OCI-LY1 (cell line): ENCODE measurements around the gene MAJIN.

Experiments used
- H2AFZ ChIP-seq: fragments of 200-600 bp; sonication (generic), shearing (Covaris generic); 2 replicates; pipeline ENCODE4 v1.6.0; 2014; ENCODE audit warnings: antibody characterized with exemption, mild to moderate bottlenecking, low read length
- H3F3A ChIP-seq: fragments of 200-600 bp; sonication (generic), shearing (Covaris generic); 2 replicates; pipeline ENCODE4 v1.6.0; 2014; ENCODE audit warnings: mild to moderate bottlenecking, antibody characterized with exemption, low read length, moderate library complexity; ENCODE audit not compliant: insufficient read depth
- H3K27ac ChIP-seq: fragments of 200-600 bp; sonication (generic); 2 replicates; pipeline ENCODE4 v1.5.1; 2014; ENCODE audit warnings: low read length, mixed run types, mild to moderate bottlenecking, low read depth; ENCODE audit not compliant: poor library complexity, severe bottlenecking
- H3K27me3 ChIP-seq: fragments of 200-600 bp; sonication (generic); 2 replicates; pipeline ENCODE4 v1.6.0; 2014; ENCODE audit warnings: antibody characterized with exemption, mild to moderate bottlenecking, low read length, moderate library complexity; ENCODE audit not compliant: insufficient read depth
- H3K36me3 ChIP-seq: fragments of 200-600 bp; sonication (generic); 2 replicates; pipeline ENCODE4 v1.6.1; 2014; ENCODE audit warnings: mild to moderate bottlenecking, antibody characterized with exemption, low read length, moderate library complexity, mixed read lengths; ENCODE audit not compliant: insufficient read depth
- H3K4me1 ChIP-seq: fragments of 200-600 bp; sonication (generic); 2 replicates; pipeline ENCODE4 v1.5.1; 2014; ENCODE audit warnings: mild to moderate bottlenecking, low read length, moderate library complexity; ENCODE audit not compliant: insufficient read depth, severe bottlenecking
- H3K4me2 ChIP-seq: fragments of 200-600 bp; sonication (generic), shearing (Covaris generic); 2 replicates; pipeline ENCODE4 v1.6.1; 2014; ENCODE audit warnings: low read length
- H3K4me3 ChIP-seq: fragments of 200-600 bp; sonication (generic); 2 replicates; pipeline ENCODE4 v1.5.1; 2014; ENCODE audit warnings: low read length, low read depth, mild to moderate bottlenecking, mixed read lengths; ENCODE audit not compliant: poor library complexity, severe bottlenecking
- H3K79me2 ChIP-seq: fragments of 200-600 bp; shearing (Covaris generic); 2 replicates; pipeline ENCODE4 v1.6.1; 2016; ENCODE audit warnings: mixed run types, low read length, mixed read lengths; ENCODE audit not compliant: insufficient read depth
- H3K9ac ChIP-seq: fragments of 200-600 bp; sonication (generic), shearing (Covaris generic); 2 replicates; pipeline ENCODE4 v1.6.1; 2014; ENCODE audit warnings: mild to moderate bottlenecking, low read length, mixed read lengths
- H3K9me2 ChIP-seq: fragments of 200-600 bp; sonication (generic), shearing (Covaris generic); 2 replicates; pipeline ENCODE4 v1.6.1; 2014; ENCODE audit warnings: low read depth, mild to moderate bottlenecking, low read length, mixed read lengths
- H3K9me3 ChIP-seq: fragments of 200-600 bp; shearing (Covaris generic); 2 replicates; pipeline ENCODE4 v1.6.1; 2014; ENCODE audit warnings: low read length, mixed read lengths
- H4K20me1 ChIP-seq: fragments of 200-600 bp; sonication (generic), shearing (Covaris generic); 2 replicates; pipeline ENCODE4 v1.6.0; 2016; ENCODE audit warnings: mild to moderate bottlenecking, low read length; ENCODE audit not compliant: insufficient read depth
- EZH2 ChIP-seq: fragments of 200-600 bp; sonication (generic), shearing (Covaris generic); IDR thresholded peaks from 2 replicates; pipeline ENCODE4 v1.8.0; 2017; ENCODE audit warnings: borderline replicate concordance, mixed run types, mild to moderate bottlenecking, antibody characterized with exemption, low read length, moderate library complexity, mixed read lengths
- TF ChIP-seq, protein P1 (sequence below): fragments of 200-600 bp; sonication (generic), shearing (Covaris generic); IDR thresholded peaks from 2 replicates; pipeline ENCODE4 v1.5.1; 2017; ENCODE audit warnings: mild to moderate bottlenecking, antibody characterized with exemption, low read length, moderate library complexity, mixed read lengths

The MAJIN gene

DNA sequence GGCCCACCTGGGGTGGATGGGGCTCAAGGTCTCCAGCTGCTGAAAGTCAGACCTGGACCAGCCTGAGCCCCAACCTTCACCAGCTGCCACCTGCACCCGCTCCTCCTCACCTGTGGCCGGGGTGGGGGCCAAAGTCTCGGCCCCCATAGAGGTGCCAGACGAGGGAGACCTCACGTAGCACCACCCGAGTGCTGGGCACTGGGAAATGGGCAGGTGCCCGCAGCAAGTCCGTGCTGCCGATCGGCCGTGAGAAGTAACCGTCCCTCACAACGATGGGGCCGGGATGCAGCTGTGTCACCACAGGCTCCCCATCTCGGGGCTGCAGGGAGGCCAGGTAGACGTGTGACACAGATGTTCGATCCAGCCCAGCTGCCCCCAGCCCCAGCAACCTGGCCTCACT is 71.1 kb downstream of the MAJIN start:
- Histone ChIP-seq H3K4me1 (peaks cover 7% of the 10 kb centered on the region), H3F3A (no peaks in the 10 kb centered on the region), H3K9me2 (no peaks in the 10 kb centered on the region), H4K20me1 (no peaks in the 10 kb centered on the region), H3K4me3 (no peak overlapping the region), H3K27ac (peak overlapping the region; percentile 36), H3K4me2 (no peak overlapping the region), H3K36me3 (peaks cover 52% of the 10 kb centered on the region), H3K9ac (no peak overlapping the region; the same call in 1 of the 2 replicates), H3K27me3 (no peaks in the 10 kb centered on the region), H3K9me3 (no peaks in the 10 kb centered on the region), H3K79me2 (no peaks in the 10 kb centered on the region), H2AFZ (no peak overlapping the region)
- TF ChIP-seq, protein P1, sequence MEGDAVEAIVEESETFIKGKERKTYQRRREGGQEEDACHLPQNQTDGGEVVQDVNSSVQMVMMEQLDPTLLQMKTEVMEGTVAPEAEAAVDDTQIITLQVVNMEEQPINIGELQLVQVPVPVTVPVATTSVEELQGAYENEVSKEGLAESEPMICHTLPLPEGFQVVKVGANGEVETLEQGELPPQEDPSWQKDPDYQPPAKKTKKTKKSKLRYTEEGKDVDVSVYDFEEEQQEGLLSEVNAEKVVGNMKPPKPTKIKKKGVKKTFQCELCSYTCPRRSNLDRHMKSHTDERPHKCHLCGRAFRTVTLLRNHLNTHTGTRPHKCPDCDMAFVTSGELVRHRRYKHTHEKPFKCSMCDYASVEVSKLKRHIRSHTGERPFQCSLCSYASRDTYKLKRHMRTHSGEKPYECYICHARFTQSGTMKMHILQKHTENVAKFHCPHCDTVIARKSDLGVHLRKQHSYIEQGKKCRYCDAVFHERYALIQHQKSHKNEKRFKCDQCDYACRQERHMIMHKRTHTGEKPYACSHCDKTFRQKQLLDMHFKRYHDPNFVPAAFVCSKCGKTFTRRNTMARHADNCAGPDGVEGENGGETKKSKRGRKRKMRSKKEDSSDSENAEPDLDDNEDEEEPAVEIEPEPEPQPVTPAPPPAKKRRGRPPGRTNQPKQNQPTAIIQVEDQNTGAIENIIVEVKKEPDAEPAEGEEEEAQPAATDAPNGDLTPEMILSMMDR = no peak
- TF ChIP-seq EZH2 = no peak

DNA sequence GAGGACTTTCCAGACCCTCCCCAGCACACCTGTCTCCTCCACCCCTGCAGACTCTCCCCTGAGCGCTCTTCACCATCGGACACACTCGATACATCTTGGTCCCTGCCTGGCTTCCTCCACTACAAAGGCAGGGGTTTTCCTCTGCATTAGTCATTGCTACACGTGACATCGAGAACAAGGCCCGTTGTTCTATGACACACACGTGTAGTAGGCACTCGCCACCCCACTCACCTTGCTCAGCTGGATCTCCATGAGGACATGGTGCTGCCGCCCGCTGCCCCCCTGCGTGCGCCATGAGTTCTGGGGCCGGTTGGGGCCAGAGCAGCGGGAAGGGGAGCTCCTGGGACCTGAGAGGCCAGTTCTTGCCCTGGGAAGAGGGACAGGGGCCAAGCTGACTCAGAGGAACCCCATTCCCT is 71.6 kb downstream of the MAJIN start:
- TF ChIP-seq EZH2 = no peak
- TF ChIP-seq, protein P1 = no peak
- Histone ChIP-seq H3K4me2 (no peak overlapping the region), H3K27ac (peak overlapping the region; percentile 36)

GRCh38 chr11:64898541-64898940 is 73.4 kb downstream of the MAJIN start:
- no peak for TF ChIP-seq EZH2
- TF ChIP-seq, protein P1 = no peak
- no peaks in the 10 kb centered on the region for H4K20me1 ChIP-seq
- no peak overlapping the region for H3K4me3 ChIP-seq
- H3K9ac ChIP-seq = no peak overlapping the region
- H3K79me2 ChIP-seq = no peaks in the 10 kb centered on the region
- no peak overlapping the region for H2AFZ ChIP-seq
- H3K27ac ChIP-seq = no peak overlapping the region
- no peaks in the 10 kb centered on the region for H3F3A ChIP-seq
- H3K36me3 ChIP-seq = peaks cover 45% of the 10 kb centered on the region
- no peaks in the 10 kb centered on the region for H3K9me3 ChIP-seq
- no peak overlapping the region for H3K4me2 ChIP-seq
- H3K4me1 ChIP-seq = peaks cover 14% of the 10 kb centered on the region
- H3K9me2 ChIP-seq = no peaks in the 10 kb centered on the region
- H3K27me3 ChIP-seq = no peaks in the 10 kb centered on the region

More for the DNA sequence above, 71.6 kb downstream of the MAJIN start:
- H3K36me3 ChIP-seq = peaks cover 47% of the 10 kb centered on the region
- no peaks in the 10 kb centered on the region for H3F3A ChIP-seq
- H4K20me1 ChIP-seq = no peaks in the 10 kb centered on the region
- H3K9me3 ChIP-seq = no peaks in the 10 kb centered on the region
- no peaks in the 10 kb centered on the region for H3K79me2 ChIP-seq
- H3K4me1 ChIP-seq = peaks cover 7% of the 10 kb centered on the region
- H3K4me3 ChIP-seq = no peak overlapping the region
- no peak overlapping the region; the same call in 1 of the 2 replicates for H3K9ac ChIP-seq
- no peaks in the 10 kb centered on the region for H3K9me2 ChIP-seq
- H2AFZ ChIP-seq = no peak overlapping the region
- no peaks in the 10 kb centered on the region for H3K27me3 ChIP-seq
